ENCODE results near the gene LRSAM1.

LRSAM1 gene

GRCh38 chr9:127426756-127427155 lies 24.6 kb upstream of the LRSAM1 start:
- DNase-seq (ENCODE audit: low read depth in 2 of 2), result no peak

- no peak for DNase-seq (ENCODE audit: low read depth in 2 of 2)
Measured at GRCh38 chr9:127428348-127428747, 23.0 kb upstream of the LRSAM1 start.

- no peak for DNase-seq (ENCODE audit: low read depth in 2 of 2)
Measured at GRCh38 chr9:127430415-127430814, 20.9 kb upstream of the LRSAM1 start.

- no peak for DNase-seq (ENCODE audit: low read depth in 2 of 2)
Measured at GRCh38 chr9:127437497-127438264, 13.6 kb upstream of the LRSAM1 start.

GRCh38 chr9:127438394-127438793 lies 12.9 kb upstream of the LRSAM1 start:
- DNase-seq (ENCODE audit: low read depth in 2 of 2), result no peak

- DNase-seq (ENCODE audit: low read depth in 2 of 2), result no peak
Measured at GRCh38 chr9:127444283-127444920, 6.9 kb upstream of the LRSAM1 start.

- DNase-seq (ENCODE audit: low read depth in 2 of 2), result no peak
Measured at GRCh38 chr9:127444921-127445850, 6.1 kb upstream of the LRSAM1 start.

- no peak for DNase-seq (ENCODE audit: low read depth in 2 of 2)
Measured at GRCh38 chr9:127445851-127446712, 5.2 kb upstream of the LRSAM1 start.

- no peak for DNase-seq (ENCODE audit: low read depth in 2 of 2)
Measured at GRCh38 chr9:127446713-127447415, 4.4 kb upstream of the LRSAM1 start.

GRCh38 chr9:127447416-127448111 lies 3.7 kb upstream of the LRSAM1 start:
- DNase-seq (ENCODE audit: low read depth in 2 of 2), result no peak

GRCh38 chr9:127448112-127448805 lies 3.1 kb upstream of the LRSAM1 start:
- DNase-seq (ENCODE audit: low read depth in 2 of 2), result no peak

- DNase-seq (ENCODE audit: low read depth in 2 of 2), result no peak
Measured at GRCh38 chr9:127449332-127449966, 1.9 kb upstream of the LRSAM1 start.

- no peak for DNase-seq (ENCODE audit: low read depth in 2 of 2)
Measured at GRCh38 chr9:127450243-127450760, 1.0 kb upstream of the LRSAM1 start.

GRCh38 chr9:127451608-127451857 lies 223 bp downstream of the LRSAM1 start:
- no peak for DNase-seq (ENCODE audit: low read depth in 2 of 2)

- no peak for DNase-seq (ENCODE audit: low read depth in 2 of 2)
Measured at GRCh38 chr9:127451858-127452656, 747 bp downstream of the LRSAM1 start.

- DNase-seq (ENCODE audit: low read depth in 2 of 2), result no peak
Measured at GRCh38 chr9:127452691-127453090, 1.4 kb downstream of the LRSAM1 start.

- no peak for DNase-seq (ENCODE audit: low read depth in 2 of 2)
Measured at GRCh38 chr9:127455324-127455992, 4.1 kb downstream of the LRSAM1 start.

Measured in fibroblast of skin of left quadriceps (primary cell).